ENCODE measurements around the gene ZBTB37.

DNA sequence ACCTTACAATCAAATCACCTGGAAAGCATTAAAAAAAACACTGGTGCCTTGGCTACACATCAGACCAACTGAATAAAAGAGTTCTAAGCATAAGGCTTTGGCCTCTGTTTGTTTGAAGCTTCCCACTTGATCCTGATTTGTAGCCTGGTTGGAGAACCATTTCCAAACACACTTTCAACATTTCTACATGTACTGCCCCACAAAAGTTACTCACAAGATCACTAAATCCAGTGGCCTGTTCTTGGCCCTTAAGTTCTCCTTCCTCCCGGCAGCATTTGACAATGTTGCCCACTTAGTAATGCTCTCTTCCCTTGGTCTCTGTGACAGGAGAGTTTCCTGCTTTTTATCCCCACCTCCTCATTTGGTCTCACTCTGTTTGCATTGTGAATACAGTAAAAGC lies 12.2 kb upstream of the ZBTB37 start:
- TF ChIP-seq POLR2A (IDR thresholded peaks at IDR 0.05; ENCODE audit: extremely low read depth, insufficient read length) (no peak), CTCF (IDR thresholded peaks at IDR 0.05; ENCODE audit: low read depth, low read length) (no peak)
- TF ChIP-seq, protein P1, sequence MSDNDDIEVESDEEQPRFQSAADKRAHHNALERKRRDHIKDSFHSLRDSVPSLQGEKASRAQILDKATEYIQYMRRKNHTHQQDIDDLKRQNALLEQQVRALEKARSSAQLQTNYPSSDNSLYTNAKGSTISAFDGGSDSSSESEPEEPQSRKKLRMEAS (IDR thresholded peaks at IDR 0.05; ENCODE audit: low read depth, low read length), result no peak

Data from NB4 (cell line).